HS-5 (cell line): Measurements from ENCODE around the gene PKM.

Experiments
- DNase-seq: peaks from one replicate; pipeline ENCODE4 v3.0.0-alpha.2; 2012; ENCODE audit warnings: low read depth

PKM gene

GRCh38 chr15:72155635-72156616 is 75.1 kb downstream of the PKM start:
- peak; percentile 31 for DNase-seq

- no peak for DNase-seq
These were observed 75.9 kb downstream of the PKM start for GRCh38 chr15:72155003-72155621.

DNA sequence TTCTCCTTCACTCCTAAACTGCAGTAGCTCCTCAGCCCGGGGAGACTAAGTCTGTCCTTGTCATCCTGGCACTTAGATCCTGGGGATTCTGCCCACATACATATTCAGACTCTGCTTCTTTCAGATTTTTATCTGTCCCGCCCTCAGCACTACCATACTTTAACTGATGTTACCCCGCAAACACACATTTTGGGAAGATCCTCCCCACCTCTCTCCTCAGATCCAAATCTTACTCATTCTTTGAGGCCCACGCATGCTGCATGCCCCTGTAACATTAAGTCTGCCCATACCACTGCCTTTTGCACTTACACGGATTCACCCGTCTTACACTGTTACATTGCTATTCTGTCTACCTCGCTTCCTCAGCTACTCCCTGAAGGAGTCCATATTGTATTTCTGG is 76.7 kb downstream of the PKM start:
- no peak for DNase-seq

- no peak for DNase-seq
These were observed 77.6 kb downstream of the PKM start for GRCh38 chr15:72153269-72154000.
